Measurements from ENCODE around the gene SLC51B. TPM values are rescaled to one million over a fixed set of nuclear protein-coding genes. Genes with fewer than 3 reads are reported as not detected.

The SLC51B gene
- total and polyA plus RNA-seq, 10 of the 15 experiments (the other 5 are each of a cell fraction or from before 2014, with no cell fraction given): 0.05 to 0.17 (median 0.13) TPM; not detected in 7

DNA sequence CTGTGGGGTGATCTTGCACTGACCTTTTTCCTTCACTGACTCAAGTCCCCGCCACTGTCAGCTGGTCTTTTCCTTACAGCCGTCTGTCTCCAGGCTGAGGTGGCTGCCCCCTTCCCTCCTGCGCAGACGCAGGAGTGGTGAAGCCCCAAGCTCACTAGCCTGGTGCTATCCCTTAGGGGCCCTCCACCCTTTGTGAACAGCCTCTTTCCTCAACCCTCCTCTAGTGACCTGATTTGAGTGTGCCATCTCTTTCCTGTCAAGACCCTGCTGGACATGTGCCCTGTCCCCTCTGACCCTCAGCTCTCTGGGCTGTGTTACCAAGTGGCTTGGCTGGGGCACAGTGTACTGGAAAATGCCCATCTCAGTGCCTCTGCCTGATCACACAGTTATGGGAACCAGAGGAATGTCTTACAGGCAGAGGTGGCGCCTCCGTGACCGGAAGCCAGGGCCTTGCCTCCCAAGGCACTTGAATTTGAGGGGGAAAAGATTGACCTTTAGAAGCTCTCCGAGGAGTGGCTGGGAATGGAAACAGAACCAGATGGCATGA is 40.1 kb downstream of the SLC51B start:
- Histone ChIP-seq H3K27ac (ENCODE audit: control insufficient read depth, insufficient read depth) (no peak overlapping the region), H3K9me3 (replicated peaks; ENCODE audit: control insufficient read depth, insufficient read depth, low read length) (no peaks in the 10 kb centered on the region), H3K4me2 (ENCODE audit: control insufficient read depth, insufficient read depth) (no peak overlapping the region), H3K36me3 (ENCODE audit: control insufficient read depth in 2 of 2, insufficient read depth in 2 of 2, low read length in 1 of 2) (no peaks in the 10 kb centered on the region), H2AFZ (ENCODE audit: control insufficient read depth, low read depth, low read length) (no peak overlapping the region), H4K20me1 (ENCODE audit: control insufficient read depth, insufficient read depth) (peaks cover 3% of the 10 kb centered on the region; the same call in 1 of the 2 replicates), H3K4me1 (ENCODE audit: control insufficient read depth, insufficient read depth, low read length) (no peaks in the 10 kb centered on the region), H3K9ac (ENCODE audit: control insufficient read depth, insufficient read depth, low read length) (no peak overlapping the region), H3K27me3 (replicated peaks in 1 of 2; ENCODE audit: control insufficient read depth in 2 of 2, insufficient read depth in 2 of 2, low read length in 1 of 2) (peaks cover 0 to 6% of the 10 kb centered on the region in 2 experiments; a peak in 1 of 4 replicates), H3K79me2 (ENCODE audit: control insufficient read depth, insufficient read depth, low read length) (no peaks in the 10 kb centered on the region), H3K4me3 (no peak overlapping the region)
- intact Hi-C loops (cut with micrococcal nuclease; ENCODE audit: unreplicated experiment) (loop anchor here (10.0 kb wide), 1 partner anchor 350 kb away; no protein-coding TSS in a partner anchor), in situ Hi-C loops (cut with MboI) (no loop called here)
- DNase-seq (ENCODE audit: low read depth, low spot score) (no peak), FAIRE-seq (no peak), ATAC-seq (no peak)
- SMC1A ChIA-PET (ENCODE audit: uncharacterized antibody, unreplicated experiment): interaction anchor here (0.7 kb wide), 1 partner anchor 33 kb away, joined by 3 read pairs; no protein-coding TSS in a partner anchor
- POLR2A ChIA-PET: no interaction called here
- CTCF ChIA-PET: interaction anchor here (1.4 to 2.6 kb wide), 3 partner anchors 18 to 54 kb away, joined by 3 to 8 read pairs (median 4); no protein-coding TSS in a partner anchor
- WGBS (ENCODE audit: insufficient coverage, insufficient replicate concordance, low lambda C conversion rate, missing lambda C conversion rate): 82% methylated on average over 8 of the region's 8 CpGs
- no TSS peak for BruUV-seq (replicated peaks)
- no peak for TF ChIP-seq EED (IDR thresholded peaks at IDR 0.05; ENCODE audit: low read depth)
- no peak for TF ChIP-seq RFX5 (IDR thresholded peaks at IDR 0.05; ENCODE audit: low read depth, low read length)
- TF ChIP-seq, protein P1, sequence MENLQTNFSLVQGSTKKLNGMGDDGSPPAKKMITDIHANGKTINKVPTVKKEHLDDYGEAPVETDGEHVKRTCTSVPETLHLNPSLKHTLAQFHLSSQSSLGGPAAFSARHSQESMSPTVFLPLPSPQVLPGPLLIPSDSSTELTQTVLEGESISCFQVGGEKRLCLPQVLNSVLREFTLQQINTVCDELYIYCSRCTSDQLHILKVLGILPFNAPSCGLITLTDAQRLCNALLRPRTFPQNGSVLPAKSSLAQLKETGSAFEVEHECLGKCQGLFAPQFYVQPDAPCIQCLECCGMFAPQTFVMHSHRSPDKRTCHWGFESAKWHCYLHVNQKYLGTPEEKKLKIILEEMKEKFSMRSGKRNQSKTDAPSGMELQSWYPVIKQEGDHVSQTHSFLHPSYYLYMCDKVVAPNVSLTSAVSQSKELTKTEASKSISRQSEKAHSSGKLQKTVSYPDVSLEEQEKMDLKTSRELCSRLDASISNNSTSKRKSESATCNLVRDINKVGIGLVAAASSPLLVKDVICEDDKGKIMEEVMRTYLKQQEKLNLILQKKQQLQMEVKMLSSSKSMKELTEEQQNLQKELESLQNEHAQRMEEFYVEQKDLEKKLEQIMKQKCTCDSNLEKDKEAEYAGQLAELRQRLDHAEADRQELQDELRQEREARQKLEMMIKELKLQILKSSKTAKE (IDR thresholded peaks at IDR 0.05; ENCODE audit: low read depth, poor library complexity, severe bottlenecking): no peak
- no peak for TF ChIP-seq FOS (IDR thresholded peaks at IDR 0.05; ENCODE audit: borderline replicate concordance, extremely low read depth, insufficient read length)
- no peak for TF ChIP-seq ZSCAN29 (IDR thresholded peaks at IDR 0.05)
- TF ChIP-seq PML (IDR thresholded peaks at IDR 0.05; ENCODE audit: low read length): no peak
- no peak for TF ChIP-seq SIN3A (IDR thresholded peaks at IDR 0.05; ENCODE audit: low read depth, low read length)
- TF ChIP-seq, protein P2, sequence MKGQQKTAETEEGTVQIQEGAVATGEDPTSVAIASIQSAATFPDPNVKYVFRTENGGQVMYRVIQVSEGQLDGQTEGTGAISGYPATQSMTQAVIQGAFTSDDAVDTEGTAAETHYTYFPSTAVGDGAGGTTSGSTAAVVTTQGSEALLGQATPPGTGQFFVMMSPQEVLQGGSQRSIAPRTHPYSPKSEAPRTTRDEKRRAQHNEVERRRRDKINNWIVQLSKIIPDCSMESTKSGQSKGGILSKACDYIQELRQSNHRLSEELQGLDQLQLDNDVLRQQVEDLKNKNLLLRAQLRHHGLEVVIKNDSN (IDR thresholded peaks at IDR 0.05; ENCODE audit: borderline replicate concordance, extremely low read length, insufficient read depth, low read depth, low read length): no peak
- TF ChIP-seq, protein P3, sequence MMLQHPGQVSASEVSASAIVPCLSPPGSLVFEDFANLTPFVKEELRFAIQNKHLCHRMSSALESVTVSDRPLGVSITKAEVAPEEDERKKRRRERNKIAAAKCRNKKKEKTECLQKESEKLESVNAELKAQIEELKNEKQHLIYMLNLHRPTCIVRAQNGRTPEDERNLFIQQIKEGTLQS (IDR thresholded peaks at IDR 0.05; ENCODE audit: borderline replicate concordance, extremely low read depth, low read depth, low read length): no peak
- no peak for TF ChIP-seq MXI1 (IDR thresholded peaks at IDR 0.05; ENCODE audit: low read depth, low read length)
- TF ChIP-seq SPI1 (IDR thresholded peaks at IDR 0.05; ENCODE audit: borderline replicate concordance, insufficient read depth, low read depth, low read length): no peak
- TF ChIP-seq SUZ12 (IDR thresholded peaks at IDR 0.05; ENCODE audit: unreplicated experiment): no peak
- no peak for TF ChIP-seq PAX8 (IDR thresholded peaks at IDR 0.05)
- TF ChIP-seq, protein P4, sequence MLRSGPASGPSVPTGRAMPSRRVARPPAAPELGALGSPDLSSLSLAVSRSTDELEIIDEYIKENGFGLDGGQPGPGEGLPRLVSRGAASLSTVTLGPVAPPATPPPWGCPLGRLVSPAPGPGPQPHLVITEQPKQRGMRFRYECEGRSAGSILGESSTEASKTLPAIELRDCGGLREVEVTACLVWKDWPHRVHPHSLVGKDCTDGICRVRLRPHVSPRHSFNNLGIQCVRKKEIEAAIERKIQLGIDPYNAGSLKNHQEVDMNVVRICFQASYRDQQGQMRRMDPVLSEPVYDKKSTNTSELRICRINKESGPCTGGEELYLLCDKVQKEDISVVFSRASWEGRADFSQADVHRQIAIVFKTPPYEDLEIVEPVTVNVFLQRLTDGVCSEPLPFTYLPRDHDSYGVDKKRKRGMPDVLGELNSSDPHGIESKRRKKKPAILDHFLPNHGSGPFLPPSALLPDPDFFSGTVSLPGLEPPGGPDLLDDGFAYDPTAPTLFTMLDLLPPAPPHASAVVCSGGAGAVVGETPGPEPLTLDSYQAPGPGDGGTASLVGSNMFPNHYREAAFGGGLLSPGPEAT (IDR thresholded peaks at IDR 0.05; ENCODE audit: low read depth): no peak
- no peak for TF ChIP-seq LARP7 (IDR thresholded peaks at IDR 0.05)
- no peak for TF ChIP-seq RBBP5 (conservative IDR thresholded peaks at IDR 0.05)
- TF ChIP-seq SMAD1 (IDR thresholded peaks at IDR 0.05; ENCODE audit: low read depth, partially characterized antibody): no peak
- RAD21 ChIA-PET (ENCODE audit: unreplicated experiment): interaction anchor here (1.0 kb wide), 1 partner anchor 52 kb away, joined by 3 read pairs; no protein-coding TSS in a partner anchor
